ENCODE data around the gene VAV2. TPM values are rescaled to one million over a fixed set of nuclear protein-coding genes. Genes with fewer than 3 reads are reported as not detected.

VAV2 gene
- total RNA-seq, 3 donors from 2014 or later (not counting 1 experiment from before 2014, with no cell fraction given): 3.9 to 5.1 (median 4.8) TPM

GRCh38 chr9:133785753-133786370 is 206.3 kb downstream of the VAV2 start:
- ATAC-seq: no peak
- Histone ChIP-seq H3K36me3 (ENCODE audit: control insufficient read depth, insufficient read depth, low read length) (no peaks in the 10 kb centered on the region), H3K27me3 (ENCODE audit: control insufficient read depth, insufficient read depth, low read length) (no peaks in the 10 kb centered on the region), H3K4me3 (ENCODE audit: low read length) (no peak overlapping the region), H3K4me1 (ENCODE audit: control insufficient read depth, insufficient read depth, low read length) (peaks cover 56% of the 10 kb centered on the region), H3K9me3 (ENCODE audit: control insufficient read depth, insufficient read depth, low read length) (no peaks in the 10 kb centered on the region), H3K27ac (ENCODE audit: low read length) (no peak overlapping the region)
- 85% methylated on average over 16 of the region's 16 CpGs for WGBS (ENCODE audit: insufficient coverage)
- Mint-ChIP-seq H3K27me3 (ENCODE audit: low read depth in 2 of 2) (no peaks in the 10 kb centered on the region), H3K9me3 (no peaks in the 10 kb centered on the region), H3K4me1 (no peaks in the 10 kb centered on the region), H3K27ac (no peak overlapping the region), H3K36me3 (no peaks in the 10 kb centered on the region), H3K4me3 (no peak overlapping the region)
- no peak for DNase-seq
- TF ChIP-seq, protein P1, sequence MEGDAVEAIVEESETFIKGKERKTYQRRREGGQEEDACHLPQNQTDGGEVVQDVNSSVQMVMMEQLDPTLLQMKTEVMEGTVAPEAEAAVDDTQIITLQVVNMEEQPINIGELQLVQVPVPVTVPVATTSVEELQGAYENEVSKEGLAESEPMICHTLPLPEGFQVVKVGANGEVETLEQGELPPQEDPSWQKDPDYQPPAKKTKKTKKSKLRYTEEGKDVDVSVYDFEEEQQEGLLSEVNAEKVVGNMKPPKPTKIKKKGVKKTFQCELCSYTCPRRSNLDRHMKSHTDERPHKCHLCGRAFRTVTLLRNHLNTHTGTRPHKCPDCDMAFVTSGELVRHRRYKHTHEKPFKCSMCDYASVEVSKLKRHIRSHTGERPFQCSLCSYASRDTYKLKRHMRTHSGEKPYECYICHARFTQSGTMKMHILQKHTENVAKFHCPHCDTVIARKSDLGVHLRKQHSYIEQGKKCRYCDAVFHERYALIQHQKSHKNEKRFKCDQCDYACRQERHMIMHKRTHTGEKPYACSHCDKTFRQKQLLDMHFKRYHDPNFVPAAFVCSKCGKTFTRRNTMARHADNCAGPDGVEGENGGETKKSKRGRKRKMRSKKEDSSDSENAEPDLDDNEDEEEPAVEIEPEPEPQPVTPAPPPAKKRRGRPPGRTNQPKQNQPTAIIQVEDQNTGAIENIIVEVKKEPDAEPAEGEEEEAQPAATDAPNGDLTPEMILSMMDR (IDR thresholded peaks at IDR 0.05): no peak
- intact Hi-C loops (cut with micrococcal nuclease): no loop called here

DNA sequence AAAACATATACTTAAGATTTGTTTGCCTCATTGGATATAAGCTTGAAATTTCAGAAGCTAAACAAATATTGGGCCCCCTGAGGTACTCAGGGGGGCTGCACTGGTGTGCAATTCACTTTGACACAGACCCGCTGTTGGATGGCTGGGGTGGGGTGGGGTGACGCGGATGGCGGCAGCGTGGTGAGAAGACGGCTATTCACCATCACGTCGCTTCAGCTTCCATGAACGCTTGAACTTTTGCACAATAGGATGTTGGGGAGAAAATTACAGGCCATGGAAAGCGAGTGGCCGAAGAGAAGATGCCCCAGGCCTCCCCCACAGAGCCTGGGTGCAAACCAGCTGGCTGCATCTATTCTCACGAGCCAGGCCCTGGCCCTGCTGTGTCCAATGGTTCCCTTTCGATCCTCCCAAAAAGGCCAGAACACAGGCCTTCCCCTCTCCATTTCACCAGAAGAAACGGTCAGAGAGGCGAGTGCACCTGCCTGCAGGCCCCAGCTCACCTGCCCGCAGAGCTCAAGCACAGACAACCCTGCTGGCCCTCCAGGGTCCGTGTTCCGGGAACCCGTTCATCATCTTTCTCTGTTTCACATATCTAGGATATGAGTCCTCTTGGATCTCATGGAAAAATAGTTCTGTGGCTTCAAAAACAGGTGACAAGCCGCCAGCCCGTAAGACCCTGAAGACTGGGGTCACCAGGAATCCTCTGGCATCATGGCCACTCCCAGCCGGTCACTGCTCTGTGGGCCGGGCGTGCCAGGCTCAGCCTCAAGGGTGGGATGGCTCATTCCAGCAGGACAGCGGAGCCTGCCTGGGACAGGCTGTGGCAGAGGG is 207.2 kb downstream of the VAV2 start:
- Mint-ChIP-seq H3K36me3 (no peaks in the 10 kb centered on the region), H3K4me1 (no peaks in the 10 kb centered on the region), H3K4me3 (no peak overlapping the region), H3K27ac (no peak overlapping the region), H3K27me3 (ENCODE audit: low read depth in 2 of 2) (no peaks in the 10 kb centered on the region), H3K9me3 (no peaks in the 10 kb centered on the region)
- DNase-seq (no peak), ATAC-seq (no peak)
- intact Hi-C loops (cut with micrococcal nuclease): no loop called here
- WGBS (ENCODE audit: insufficient coverage): 96% methylated on average over 25 of the region's 25 CpGs
- H3K36me3 ChIP-seq (ENCODE audit: control insufficient read depth, insufficient read depth, low read length): no peaks in the 10 kb centered on the region
- TF ChIP-seq, protein P1 (IDR thresholded peaks at IDR 0.05): no peak
- H3K4me1 ChIP-seq (ENCODE audit: control insufficient read depth, insufficient read depth, low read length): peaks cover 56% of the 10 kb centered on the region
- no peaks in the 10 kb centered on the region for H3K27me3 ChIP-seq (ENCODE audit: control insufficient read depth, insufficient read depth, low read length)
- no peak overlapping the region for H3K4me3 ChIP-seq (ENCODE audit: low read length)
- H3K9me3 ChIP-seq (ENCODE audit: control insufficient read depth, insufficient read depth, low read length): no peaks in the 10 kb centered on the region
- no peak overlapping the region for H3K27ac ChIP-seq (ENCODE audit: low read length)

GRCh38 chr9:133783331-133783731 is 208.8 kb downstream of the VAV2 start:
- intact Hi-C loops (cut with micrococcal nuclease): no loop called here
- no peak overlapping the region for H3K4me3 ChIP-seq (ENCODE audit: low read length)
- H3K27ac ChIP-seq (ENCODE audit: low read length): no peak overlapping the region
- 76% methylated on average over 13 of the region's 13 CpGs for WGBS (ENCODE audit: insufficient coverage)
- H3K4me1 ChIP-seq (ENCODE audit: control insufficient read depth, insufficient read depth, low read length): peaks cover 42% of the 10 kb centered on the region
- DNase-seq (no peak), ATAC-seq (no peak)
- TF ChIP-seq, protein P1 (IDR thresholded peaks at IDR 0.05): no peak
- Mint-ChIP-seq H3K36me3 (no peaks in the 10 kb centered on the region), H3K9me3 (no peaks in the 10 kb centered on the region), H3K27ac (no peak overlapping the region), H3K27me3 (ENCODE audit: low read depth in 2 of 2) (no peaks in the 10 kb centered on the region), H3K4me3 (no peak overlapping the region), H3K4me1 (no peaks in the 10 kb centered on the region)
- no peaks in the 10 kb centered on the region for H3K27me3 ChIP-seq (ENCODE audit: control insufficient read depth, insufficient read depth, low read length)
- H3K9me3 ChIP-seq (ENCODE audit: control insufficient read depth, insufficient read depth, low read length): no peaks in the 10 kb centered on the region
- H3K36me3 ChIP-seq (ENCODE audit: control insufficient read depth, insufficient read depth, low read length): no peaks in the 10 kb centered on the region
